Hepatocyte (in vitro differentiated cells): ENCODE measurements around the gene LINGO3. TPM values are rescaled to one million over a fixed set of nuclear protein-coding genes. Genes with fewer than 3 reads are reported as not detected.

Experiments
- DNase-seq: peaks from one replicate; pipeline ENCODE4 v3.0.0-alpha.2; 2016; ENCODE audit warnings: low spot score
- H2AFZ ChIP-seq: fragments of 200-600 bp; sonication (generic); 2 replicates; pipeline ENCODE4 v1.6.0; 2016; ENCODE audit warnings: antibody characterized with exemption, mild to moderate bottlenecking
- H3K27ac ChIP-seq: fragments of 200-600 bp; sonication (generic); 2 replicates; pipeline ENCODE4 v1.5.1; 2016; ENCODE audit warnings: mild to moderate bottlenecking
- H3K27me3 ChIP-seq: fragments of 200-600 bp; sonication (generic); 2 replicates; pipeline ENCODE4 v1.6.1; 2016
- H3K36me3 ChIP-seq: fragments of 200-600 bp; sonication (generic); replicated peaks from 2 replicates; pipeline ENCODE4 v1.5.1; 2016; ENCODE audit warnings: low read depth; ENCODE audit not compliant: insufficient read depth
- H3K4me1 ChIP-seq: fragments of 200-600 bp; sonication (generic); 2 replicates; pipeline ENCODE4 v1.5.1; 2016; ENCODE audit warnings: mild to moderate bottlenecking, moderate library complexity; ENCODE audit not compliant: insufficient read depth
- H3K4me2 ChIP-seq: fragments of 200-600 bp; sonication (generic); 2 replicates; pipeline ENCODE4 v1.6.0; 2016
- H3K4me3 ChIP-seq: fragments of 200-600 bp; sonication (generic); 2 replicates; pipeline ENCODE4 v1.5.1; 2016; ENCODE audit warnings: mild to moderate bottlenecking
- H3K79me2 ChIP-seq: fragments of 200-600 bp; sonication (generic); 2 replicates; pipeline ENCODE4 v1.6.0; 2017; ENCODE audit warnings: mild to moderate bottlenecking
- H3K9me2 ChIP-seq: fragments of 200-600 bp; sonication (generic); replicated peaks from 2 replicates; pipeline ENCODE4 v1.6.0; 2017; ENCODE audit warnings: mild to moderate bottlenecking; ENCODE audit not compliant: insufficient read depth
- H3K9me3 ChIP-seq: fragments of 200-600 bp; sonication (generic); 2 replicates; pipeline ENCODE4 v1.5.1; 2016; ENCODE audit warnings: low read depth, mild to moderate bottlenecking
- H4K20me1 ChIP-seq: fragments of 200-600 bp; sonication (generic); 2 replicates; pipeline ENCODE4 v1.6.0; 2016; ENCODE audit warnings: mild to moderate bottlenecking; ENCODE audit not compliant: insufficient read depth, poor library complexity, severe bottlenecking
- CTCF ChIP-seq: fragments of 200-600 bp; sonication (generic); IDR thresholded peaks from 2 replicates; pipeline ENCODE4 v1.5.1; 2016; ENCODE audit warnings: antibody characterized with exemption, mild to moderate bottlenecking; ENCODE audit not compliant: poor library complexity
- EZH2 ChIP-seq: fragments of 200-600 bp; sonication (generic); IDR thresholded peaks from 2 replicates; pipeline ENCODE4 v1.6.1; 2016; ENCODE audit warnings: antibody characterized with exemption, mild to moderate bottlenecking, borderline replicate concordance
- EZH2phosphoT487 ChIP-seq: fragments of 200-600 bp; sonication (generic); IDR thresholded peaks from one replicate; pipeline ENCODE4 v1.6.1; 2018; ENCODE audit warnings: antibody characterized with exemption, mild to moderate bottlenecking, low read depth, moderate library complexity; ENCODE audit not compliant: unreplicated experiment, severe bottlenecking
- WGBS: methylation state at CpG from one replicate; pipeline ENCODE4 v1.1.6; 2016; ENCODE audit warnings: low lambda C conversion rate; ENCODE audit errors: missing lambda C conversion rate; 5-methylcytosine and 5-hydroxymethylcytosine counted together
- polyA plus RNA-seq: library from polyadenylated mRNA; unstranded; fragments of >200 nt; fragmentation: Nextera tagmentation; extraction: Ambion mirVana; gene quantifications from 2 replicates; pipeline ENCODE4 v1.2.1, GENCODE V29; 2016
- total RNA-seq: library from RNA; depleted of rRNA; stranded (reverse); fragments of >200 nt; gene quantifications from 2 replicates; pipeline ENCODE4 v1.2.3, GENCODE V29; 2014

Gene LINGO3
- total and polyA plus RNA-seq, 2 experiments from 2014 or later = not detected

GRCh38 chr19:2330255-2330631 lies 22.3 kb upstream of the LINGO3 start:
- no peak for DNase-seq
- Histone ChIP-seq H3K4me3 (no peak overlapping the region), H3K9me2 (no peaks in the 10 kb centered on the region), H4K20me1 (no peaks in the 10 kb centered on the region), H3K4me2 (peak overlapping the region; percentile 98), H3K9me3 (no peaks in the 10 kb centered on the region), H3K27me3 (no peaks in the 10 kb centered on the region), H3K4me1 (peaks cover 45% of the 10 kb centered on the region), H3K79me2 (peaks cover 75% of the 10 kb centered on the region), H3K27ac (peak overlapping the region; percentile 96), H2AFZ (no peak overlapping the region), H3K36me3 (no peaks in the 10 kb centered on the region)
- TF ChIP-seq EZH2phosphoT487 (no peak), EZH2 (no peak), CTCF (no peak)
- WGBS = 65% methylated on average over 9 of the region's 10 CpGs

DNA sequence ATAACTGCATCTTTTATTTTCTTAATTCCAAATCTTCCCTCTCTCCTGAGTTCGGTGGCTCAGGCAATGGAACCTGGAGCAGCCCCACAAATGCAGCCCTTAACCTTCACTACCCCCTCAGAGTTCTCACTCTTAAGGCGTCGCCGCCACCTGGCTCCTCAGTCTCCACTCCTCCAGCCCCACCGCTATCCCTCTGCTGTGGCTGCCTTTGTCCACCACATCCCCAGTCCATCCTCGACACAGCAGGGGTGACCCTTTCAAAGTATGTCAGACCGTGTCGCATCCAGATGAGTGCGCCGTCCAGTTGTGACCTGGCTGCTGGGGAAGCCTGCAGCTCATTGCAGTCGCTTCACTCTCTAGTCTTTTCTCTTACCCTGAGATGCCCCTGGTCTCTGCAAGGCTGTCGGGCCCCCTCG lies 21.6 kb upstream of the LINGO3 start:
- no peak overlapping the region for H2AFZ ChIP-seq
- TF ChIP-seq EZH2phosphoT487 (no peak), CTCF (no peak), EZH2 (no peak)
- peaks cover 69% of the 10 kb centered on the region for H3K79me2 ChIP-seq
- WGBS = 56% methylated on average over 12 of the region's 13 CpGs
- H3K4me2 ChIP-seq = peak overlapping the region; percentile 98
- peak overlapping the region; percentile 95 for H3K4me3 ChIP-seq
- H3K36me3 ChIP-seq = no peaks in the 10 kb centered on the region
- H3K4me1 ChIP-seq = peaks cover 45% of the 10 kb centered on the region
- no peak for DNase-seq
- H3K9me2 ChIP-seq = no peaks in the 10 kb centered on the region
- H3K27me3 ChIP-seq = no peaks in the 10 kb centered on the region
- no peaks in the 10 kb centered on the region for H3K9me3 ChIP-seq
- H4K20me1 ChIP-seq = no peaks in the 10 kb centered on the region
- peak overlapping the region; percentile 96 for H3K27ac ChIP-seq

GRCh38 chr19:2329149-2329478 lies 21.2 kb upstream of the LINGO3 start:
- Histone ChIP-seq H3K36me3 (no peaks in the 10 kb centered on the region), H3K9me3 (no peaks in the 10 kb centered on the region), H3K4me2 (peak overlapping the region; percentile 98), H3K4me1 (peaks cover 45% of the 10 kb centered on the region), H3K9me2 (no peaks in the 10 kb centered on the region), H4K20me1 (no peaks in the 10 kb centered on the region), H3K27ac (peak overlapping the region; percentile 96), H2AFZ (peak overlapping the region; percentile 69), H3K79me2 (peaks cover 65% of the 10 kb centered on the region), H3K27me3 (no peaks in the 10 kb centered on the region), H3K4me3 (peak overlapping the region; percentile 95)
- WGBS = 6% methylated on average over 14 of the region's 16 CpGs
- TF ChIP-seq EZH2phosphoT487 = no peak
- TF ChIP-seq CTCF = no peak
- no peak for TF ChIP-seq EZH2
- DNase-seq = no peak
